ENCODE measurements around the gene ANTXRL. TPM values are rescaled to one million over a fixed set of nuclear protein-coding genes. Genes with fewer than 3 reads are reported as not detected.
"Not testable (repeated sequence)": the region's sequence is repeated elsewhere in the genome, so short reads cannot be mapped to it uniquely, and the experiment has no call there.

Gene ANTXRL
- total RNA-seq, 4 donors from 2014 or later = not detected

DNA sequence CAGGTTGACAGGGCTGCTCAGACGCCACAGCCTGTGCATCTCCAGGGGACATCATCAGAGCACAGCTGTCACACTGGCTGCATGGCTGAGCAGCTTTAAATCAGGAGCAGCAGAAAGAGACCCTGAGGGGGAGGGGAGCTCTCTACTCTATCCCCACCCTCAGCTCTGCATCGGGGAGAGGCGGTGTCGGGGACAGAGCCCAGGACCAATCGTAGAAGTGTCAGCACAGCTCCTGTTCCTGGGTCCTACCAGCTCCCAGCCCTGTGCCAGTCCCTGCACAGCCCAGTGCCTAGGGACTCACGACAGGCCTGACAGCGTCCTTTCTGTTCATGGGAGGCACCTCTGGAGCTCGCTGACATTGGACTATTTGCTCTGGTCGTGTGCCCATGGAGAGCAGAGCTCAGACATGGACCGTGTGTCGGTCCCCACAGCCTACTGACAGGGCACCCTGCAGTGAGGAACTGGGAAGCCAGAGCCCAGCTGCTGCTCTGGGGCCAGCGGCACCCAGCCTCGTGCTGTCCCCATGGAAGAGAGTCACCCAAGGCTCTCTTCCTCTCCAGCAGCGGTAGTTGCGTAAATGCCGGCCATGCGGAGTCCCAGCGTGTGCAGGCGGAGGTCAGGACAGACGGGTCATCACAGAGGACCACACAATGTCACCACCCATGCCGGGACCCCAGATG lies 20.4 kb upstream of the ANTXRL start:
- no peak for TF ChIP-seq POLR2A (IDR thresholded peaks at IDR 0.05)
- Histone ChIP-seq H3K4me3 (no peak overlapping the region), H3K36me3 (no peaks in the 10 kb centered on the region), H3K27ac (no peak overlapping the region), H3K4me1 (no peaks in the 10 kb centered on the region), H3K27me3 (no peaks in the 10 kb centered on the region), H3K9me3 (no peaks in the 10 kb centered on the region)
- no peak for DNase-seq (ENCODE audit: low spot score in 2 of 2)
- WGBS, 2 donors = 65 to 83% methylated on average over 19 to 21 of the region's 21 CpGs

- 80 to 82% methylated on average over 10 of the region's 10 CpGs for WGBS, 2 donors
These were observed 19.4 kb upstream of the ANTXRL start for GRCh38 chr10:46267132-46267985.

GRCh38 chr10:46268076-46268881 lies 18.5 kb upstream of the ANTXRL start:
- peak overlapping the region in 1 of 4 donors; percentile 29 for H3K4me3 ChIP-seq
- no peak for TF ChIP-seq EP300 (IDR thresholded peaks at IDR 0.05)
- DNase-seq (ENCODE audit: low spot score in 2 of 2) = no peak
- H3K27me3 ChIP-seq = no peaks in the 10 kb centered on the region
- no peaks in the 10 kb centered on the region for H3K4me1 ChIP-seq
- peak overlapping the region in 1 of 4 donors; percentile 77 for H3K27ac ChIP-seq
- 73 to 91% methylated on average over 10 of the region's 10 CpGs for WGBS, 2 donors
- H3K36me3 ChIP-seq = no peaks in the 10 kb centered on the region
- H3K9me3 ChIP-seq = no peaks in the 10 kb centered on the region

More at GRCh38 chr10:46267132-46267985, 19.4 kb upstream of the ANTXRL start:
- Histone ChIP-seq H3K9me3 (no peaks in the 10 kb centered on the region), H3K27ac (no peak overlapping the region), H3K36me3 (no peaks in the 10 kb centered on the region), H3K27me3 (no peaks in the 10 kb centered on the region), H3K4me3 (no peak overlapping the region), H3K4me1 (no peaks in the 10 kb centered on the region)
- no peak for TF ChIP-seq EP300 (IDR thresholded peaks at IDR 0.05)
- DNase-seq (ENCODE audit: low spot score in 2 of 2) = no peak

GRCh38 chr10:46269554-46270053 lies 17.2 kb upstream of the ANTXRL start:
- H3K27ac ChIP-seq = peak overlapping the region in 1 of 4 donors; percentile 77
- H3K36me3 ChIP-seq; H3K27me3 ChIP-seq; H3K4me1 ChIP-seq; H3K9me3 ChIP-seq; DNase-seq (ENCODE audit: low spot score in 2 of 2): not testable (repeated sequence)
- 83 to 88% methylated on average over 3 of the region's 3 CpGs for WGBS, 2 donors
- peak overlapping the region in 1 of 4 donors; percentile 29 for H3K4me3 ChIP-seq

- H3K9me3 ChIP-seq = no peaks in the 10 kb centered on the region
- WGBS, 2 donors = 83 to 87% methylated on average over 6 to 7 of the region's 7 CpGs
- DNase-seq (ENCODE audit: low spot score in 2 of 2) = no peak
These were observed 16.5 kb upstream of the ANTXRL start for GRCh38 chr10:46270086-46270811.

GRCh38 chr10:46270963-46271530 lies 15.8 kb upstream of the ANTXRL start:
- DNase-seq (ENCODE audit: low spot score in 2 of 2); H3K4me3 ChIP-seq; H3K36me3 ChIP-seq; H3K4me1 ChIP-seq; H3K27ac ChIP-seq; H3K9me3 ChIP-seq; H3K27me3 ChIP-seq: not testable (repeated sequence)
- WGBS, 2 donors = 88 to 92% methylated on average over 7 of the region's 7 CpGs

More at GRCh38 chr10:46270086-46270811, 16.5 kb upstream of the ANTXRL start:
- Histone ChIP-seq H3K27me3 (no peaks in the 10 kb centered on the region), H3K4me1 (no peaks in the 10 kb centered on the region), H3K36me3 (no peaks in the 10 kb centered on the region), H3K4me3 (no peak overlapping the region), H3K27ac (peak overlapping the region in 1 of 4 donors; percentile 71)
- TF ChIP-seq, protein P1, sequence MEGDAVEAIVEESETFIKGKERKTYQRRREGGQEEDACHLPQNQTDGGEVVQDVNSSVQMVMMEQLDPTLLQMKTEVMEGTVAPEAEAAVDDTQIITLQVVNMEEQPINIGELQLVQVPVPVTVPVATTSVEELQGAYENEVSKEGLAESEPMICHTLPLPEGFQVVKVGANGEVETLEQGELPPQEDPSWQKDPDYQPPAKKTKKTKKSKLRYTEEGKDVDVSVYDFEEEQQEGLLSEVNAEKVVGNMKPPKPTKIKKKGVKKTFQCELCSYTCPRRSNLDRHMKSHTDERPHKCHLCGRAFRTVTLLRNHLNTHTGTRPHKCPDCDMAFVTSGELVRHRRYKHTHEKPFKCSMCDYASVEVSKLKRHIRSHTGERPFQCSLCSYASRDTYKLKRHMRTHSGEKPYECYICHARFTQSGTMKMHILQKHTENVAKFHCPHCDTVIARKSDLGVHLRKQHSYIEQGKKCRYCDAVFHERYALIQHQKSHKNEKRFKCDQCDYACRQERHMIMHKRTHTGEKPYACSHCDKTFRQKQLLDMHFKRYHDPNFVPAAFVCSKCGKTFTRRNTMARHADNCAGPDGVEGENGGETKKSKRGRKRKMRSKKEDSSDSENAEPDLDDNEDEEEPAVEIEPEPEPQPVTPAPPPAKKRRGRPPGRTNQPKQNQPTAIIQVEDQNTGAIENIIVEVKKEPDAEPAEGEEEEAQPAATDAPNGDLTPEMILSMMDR (IDR thresholded peaks at IDR 0.05) = no peak
- no peak for TF ChIP-seq POLR2A (IDR thresholded peaks at IDR 0.05)
- TF ChIP-seq EP300 (IDR thresholded peaks at IDR 0.05) = no peak

GRCh38 chr10:46271795-46272499 lies 14.8 kb upstream of the ANTXRL start:
- not testable (repeated sequence) for H3K27me3 ChIP-seq; H3K27ac ChIP-seq; H3K9me3 ChIP-seq; DNase-seq (ENCODE audit: low spot score in 2 of 2); H3K4me1 ChIP-seq; H3K4me3 ChIP-seq; H3K36me3 ChIP-seq
- 71 to 72% methylated on average over 3 to 4 of the region's 4 CpGs for WGBS, 2 donors

All from tibial nerve (tissue), 4 donors.